WTC11 (cell line): ENCODE measurements around the gene GTF2H3. TPM values are rescaled to one million over a fixed set of nuclear protein-coding genes. Genes with fewer than 3 reads are reported as not detected.

Experiments used
- ATAC-seq: fragments of 200-7000 bp; cut with Tn5 transposase; 2 replicates; pipeline ENCODE4 v1.10.0; 2021; ENCODE audit warnings: mild to moderate bottlenecking, moderate library complexity
- CTCF ChIA-PET: fragments of 300-600 bp; sonication (Branson Sonifier 250); formaldehyde crosslinking; loops from one replicate; lab custom pipeline; 2021; ENCODE audit warnings: antibody characterized with exemption; lab: Charles Lee
- POLR2A ChIA-PET: fragments of 350-600 bp; sonication (Branson Sonifier 250); formaldehyde crosslinking; loops from one replicate; lab custom pipeline; 2021; ENCODE audit warnings: antibody characterized with exemption; lab: Charles Lee
- DNase-seq: peaks from one replicate; pipeline ENCODE4 v3.0.0; 2021; ENCODE audit warnings: low spot score
- H3K27ac Mint-ChIP-seq: 2 replicates; pipeline ENCODE4 v1.8.0; 2021; ENCODE audit warnings: mixed read lengths
- H3K27me3 Mint-ChIP-seq: 2 replicates; pipeline ENCODE4 v1.8.0; 2021; ENCODE audit warnings: low read depth, mild to moderate bottlenecking, moderate library complexity, mixed read lengths
- H3K36me3 Mint-ChIP-seq: 2 replicates; pipeline ENCODE4 v1.8.0; 2021; ENCODE audit warnings: mixed read lengths
- H3K4me1 Mint-ChIP-seq: 2 replicates; pipeline ENCODE4 v1.8.0; 2022; ENCODE audit warnings: mixed read lengths
- H3K4me3 Mint-ChIP-seq: 2 replicates; pipeline ENCODE4 v1.8.0; 2021; ENCODE audit warnings: mild to moderate bottlenecking, moderate library complexity, mixed read lengths
- H3K9me3 Mint-ChIP-seq: 2 replicates; pipeline ENCODE4 v1.8.0; 2021; ENCODE audit warnings: mixed read lengths
- ATF6 ChIP-seq: sonication (generic); formaldehyde crosslinking; IDR thresholded peaks from 2 replicates; pipeline ENCODE4 v1.8.1; 2023; ENCODE audit warnings: mild to moderate bottlenecking, missing genetic modification reagents
- CBFB ChIP-seq: sonication (generic); formaldehyde crosslinking; IDR thresholded peaks from 2 replicates; pipeline ENCODE4 v1.8.1; 2022; ENCODE audit warnings: mild to moderate bottlenecking, low read depth, missing genetic modification reagents
- CREM ChIP-seq: sonication (generic); formaldehyde crosslinking; IDR thresholded peaks from 2 replicates; pipeline ENCODE4 v1.8.1; 2022; ENCODE audit warnings: mild to moderate bottlenecking, missing genetic modification reagents, moderate library complexity
- ELF4 ChIP-seq: sonication (generic); formaldehyde crosslinking; IDR thresholded peaks from 2 replicates; pipeline ENCODE4 v1.8.1; 2022; ENCODE audit warnings: low read depth, mild to moderate bottlenecking, moderate library complexity, missing genetic modification reagents
- ESRRA ChIP-seq: sonication (generic); formaldehyde crosslinking; IDR thresholded peaks from 2 replicates; pipeline ENCODE4 v1.8.1; 2022; ENCODE audit warnings: mild to moderate bottlenecking, missing genetic modification reagents, borderline replicate concordance
- ETV6 ChIP-seq: sonication (generic); formaldehyde crosslinking; IDR thresholded peaks from 2 replicates; pipeline ENCODE4 v1.8.1; 2022; ENCODE audit warnings: mild to moderate bottlenecking, missing genetic modification reagents
- FOXK1 ChIP-seq: sonication (generic); formaldehyde crosslinking; IDR thresholded peaks from 2 replicates; pipeline ENCODE4 v1.8.0; 2022; ENCODE audit warnings: mild to moderate bottlenecking, moderate library complexity, missing genetic modification reagents
- GRHL2 ChIP-seq: fragments of 250-450 bp; sonication (Bioruptor Pico); IDR thresholded peaks from 2 replicates; pipeline ENCODE4 v1.8.0; 2022; ENCODE audit warnings: mild to moderate bottlenecking, moderate library complexity; ENCODE audit not compliant: insufficient replicate concordance, severe bottlenecking
- MAX ChIP-seq: sonication (generic); formaldehyde crosslinking; IDR thresholded peaks from 2 replicates; pipeline ENCODE4 v1.8.0; 2022; ENCODE audit warnings: mild to moderate bottlenecking, missing genetic modification reagents
- NR3C1 ChIP-seq: sonication (generic); formaldehyde crosslinking; conservative IDR thresholded peaks from 2 replicates; pipeline ENCODE4 v1.8.1; 2023; ENCODE audit warnings: low read depth, mild to moderate bottlenecking, missing genetic modification reagents
- RELA ChIP-seq: sonication (generic); formaldehyde crosslinking; IDR thresholded peaks from 2 replicates; pipeline ENCODE4 v1.8.1; 2022; ENCODE audit warnings: missing genetic modification reagents, mild to moderate bottlenecking, borderline replicate concordance
- USF2 ChIP-seq: sonication (generic); formaldehyde crosslinking; IDR thresholded peaks from 2 replicates; pipeline ENCODE4 v1.8.1; 2023; ENCODE audit warnings: mild to moderate bottlenecking, missing genetic modification reagents, moderate library complexity
- ZNF281 ChIP-seq: sonication (generic); formaldehyde crosslinking; IDR thresholded peaks from 2 replicates; pipeline ENCODE4 v1.8.0; 2023; ENCODE audit warnings: mild to moderate bottlenecking, missing genetic modification reagents
- total RNA-seq: library from RNA; stranded (reverse); gene quantifications from 3 replicates; pipeline ENCODE4 v1.2.3, GENCODE V29; 2021
- TF ChIP-seq, protein P1 (sequence below): sonication (generic); formaldehyde crosslinking; IDR thresholded peaks from 2 replicates; pipeline ENCODE4 v1.8.1; 2022; ENCODE audit warnings: mild to moderate bottlenecking, moderate library complexity, missing genetic modification reagents
- TF ChIP-seq, protein P2 (sequence below): sonication (generic); formaldehyde crosslinking; IDR thresholded peaks from 2 replicates; pipeline ENCODE4 v1.8.1; 2022; ENCODE audit warnings: mild to moderate bottlenecking, missing genetic modification reagents, moderate library complexity, borderline replicate concordance
- TF ChIP-seq, protein P3 (sequence below): sonication (generic); formaldehyde crosslinking; IDR thresholded peaks from 2 replicates; pipeline ENCODE4 v1.8.1; 2022; ENCODE audit warnings: low read depth, mild to moderate bottlenecking, moderate library complexity, missing genetic modification reagents, borderline replicate concordance

The GTF2H3 gene
- total RNA-seq, 1 experiment from 2014 or later = 31.6 TPM

GRCh38 chr12:123678981-123679380 lies 45.4 kb downstream of the GTF2H3 start:
- peaks cover 9% of the 10 kb centered on the region; the same call in 1 of the 2 replicates for H3K36me3 Mint-ChIP-seq
- no peak overlapping the region for H3K4me3 Mint-ChIP-seq
- no peaks in the 10 kb centered on the region for H3K4me1 Mint-ChIP-seq
- ATAC-seq = no peak
- H3K9me3 Mint-ChIP-seq = no peaks in the 10 kb centered on the region
- CTCF ChIA-PET = interaction anchor here (0.7 kb wide), 1 partner anchor 46 kb away, joined by 4 read pairs; no protein-coding TSS in a partner anchor
- POLR2A ChIA-PET = no interaction called here
- no peak for DNase-seq
- TF ChIP-seq FOXK1 (CRISPR knock-in tag) = no peak
- TF ChIP-seq ETV6 (CRISPR knock-in tag) = no peak
- TF ChIP-seq, all 79 proteins: peak for 0
- Mint-ChIP-seq H3K27ac (no peak overlapping the region), H3K27me3 (no peaks in the 10 kb centered on the region)

DNA sequence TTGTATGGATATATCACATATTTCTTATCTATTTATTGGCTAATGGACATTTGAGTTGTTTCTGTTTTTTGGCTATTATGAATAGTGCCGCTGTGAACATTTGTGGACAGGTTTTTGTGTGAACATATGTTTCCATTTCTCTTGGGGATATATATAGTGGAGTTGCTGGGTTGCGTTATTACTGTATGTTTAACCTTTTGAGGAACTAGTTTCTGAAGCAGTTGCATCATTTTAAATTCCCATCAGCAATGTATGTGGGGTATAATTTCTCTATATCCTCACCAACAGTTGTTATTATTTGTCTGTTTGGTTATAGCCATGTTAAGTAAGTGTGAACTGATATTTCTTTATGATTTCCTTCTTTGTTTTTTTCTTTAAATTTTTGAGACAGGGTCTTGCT lies 48.0 kb downstream of the GTF2H3 start:
- ATAC-seq (no peak), DNase-seq (no peak)
- ChIA-PET CTCF (no interaction called here), POLR2A (no interaction called here)
- H3K4me3 Mint-ChIP-seq = no peak overlapping the region
- H3K27ac Mint-ChIP-seq = no peak overlapping the region
- TF ChIP-seq CREM (CRISPR knock-in tag) (no peak), MAX (CRISPR knock-in tag) (no peak), RELA (CRISPR knock-in tag) (no peak), ELF4 (CRISPR knock-in tag) (no peak), CBFB (CRISPR knock-in tag) (no peak), FOXK1 (CRISPR knock-in tag) (no peak), ZNF281 (CRISPR knock-in tag) (no peak), ATF6 (CRISPR knock-in tag) (no peak), GRHL2 (CRISPR knock-in tag) (no peak), USF2 (no peak), ESRRA (CRISPR knock-in tag) (no peak), NR3C1 (CRISPR knock-in tag) (no peak)
- TF ChIP-seq, protein P1, sequence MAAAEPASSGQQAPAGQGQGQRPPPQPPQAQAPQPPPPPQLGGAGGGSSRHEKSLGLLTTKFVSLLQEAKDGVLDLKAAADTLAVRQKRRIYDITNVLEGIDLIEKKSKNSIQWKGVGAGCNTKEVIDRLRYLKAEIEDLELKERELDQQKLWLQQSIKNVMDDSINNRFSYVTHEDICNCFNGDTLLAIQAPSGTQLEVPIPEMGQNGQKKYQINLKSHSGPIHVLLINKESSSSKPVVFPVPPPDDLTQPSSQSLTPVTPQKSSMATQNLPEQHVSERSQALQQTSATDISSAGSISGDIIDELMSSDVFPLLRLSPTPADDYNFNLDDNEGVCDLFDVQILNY (CRISPR knock-in tag) = no peak
- TF ChIP-seq, protein P2, sequence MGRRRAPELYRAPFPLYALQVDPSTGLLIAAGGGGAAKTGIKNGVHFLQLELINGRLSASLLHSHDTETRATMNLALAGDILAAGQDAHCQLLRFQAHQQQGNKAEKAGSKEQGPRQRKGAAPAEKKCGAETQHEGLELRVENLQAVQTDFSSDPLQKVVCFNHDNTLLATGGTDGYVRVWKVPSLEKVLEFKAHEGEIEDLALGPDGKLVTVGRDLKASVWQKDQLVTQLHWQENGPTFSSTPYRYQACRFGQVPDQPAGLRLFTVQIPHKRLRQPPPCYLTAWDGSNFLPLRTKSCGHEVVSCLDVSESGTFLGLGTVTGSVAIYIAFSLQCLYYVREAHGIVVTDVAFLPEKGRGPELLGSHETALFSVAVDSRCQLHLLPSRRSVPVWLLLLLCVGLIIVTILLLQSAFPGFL = no peak
- TF ChIP-seq, protein P3, sequence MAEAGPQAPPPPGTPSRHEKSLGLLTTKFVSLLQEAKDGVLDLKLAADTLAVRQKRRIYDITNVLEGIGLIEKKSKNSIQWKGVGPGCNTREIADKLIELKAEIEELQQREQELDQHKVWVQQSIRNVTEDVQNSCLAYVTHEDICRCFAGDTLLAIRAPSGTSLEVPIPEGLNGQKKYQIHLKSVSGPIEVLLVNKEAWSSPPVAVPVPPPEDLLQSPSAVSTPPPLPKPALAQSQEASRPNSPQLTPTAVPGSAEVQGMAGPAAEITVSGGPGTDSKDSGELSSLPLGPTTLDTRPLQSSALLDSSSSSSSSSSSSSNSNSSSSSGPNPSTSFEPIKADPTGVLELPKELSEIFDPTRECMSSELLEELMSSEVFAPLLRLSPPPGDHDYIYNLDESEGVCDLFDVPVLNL (CRISPR knock-in tag) = no peak
- peaks cover 4% of the 10 kb centered on the region; the same call in 1 of the 2 replicates for H3K36me3 Mint-ChIP-seq
- H3K9me3 Mint-ChIP-seq = no peaks in the 10 kb centered on the region
- no peaks in the 10 kb centered on the region for H3K27me3 Mint-ChIP-seq
- no peaks in the 10 kb centered on the region for H3K4me1 Mint-ChIP-seq
